Measurements from ENCODE around the gene DPCD. TPM values are rescaled to one million over a fixed set of nuclear protein-coding genes. Genes with fewer than 3 reads are reported as not detected.

Gene DPCD
- total and polyA plus RNA-seq, 2 experiments from 2014 or later, result 22.5 to 38.1 TPM

GRCh38 chr10:101575091-101575490 lies 13.0 kb upstream of the DPCD start:
- no peak for DNase-seq (ENCODE audit: low spot score)
- peaks cover 10% of the 10 kb centered on the region for H3K9me3 Mint-ChIP-seq
- H3K27ac ChIP-seq (ENCODE audit: low read depth), result no peak overlapping the region
- peaks cover 7% of the 10 kb centered on the region; the same call in 1 of the 2 replicates for H3K4me1 ChIP-seq (ENCODE audit: insufficient read depth)
- ATAC-seq, result no peak
- H2AFZ ChIP-seq, result no peak overlapping the region
- H3F3A ChIP-seq (replicated peaks; ENCODE audit: low read depth), result no peaks in the 10 kb centered on the region
- H3K27me3 ChIP-seq (ENCODE audit: insufficient read depth), result peaks cover 33% of the 10 kb centered on the region
- H3K27ac Mint-ChIP-seq, result no peak overlapping the region
- no peak overlapping the region for H3K4me3 Mint-ChIP-seq
- TF ChIP-seq CTCF (conservative IDR thresholded peaks at IDR 0.05; ENCODE audit: low read depth in 2 of 2) (no peak), CREB1 (CRISPR knock-in tag; IDR thresholded peaks at IDR 0.05; ENCODE audit: low read depth) (no peak), EZH2 (IDR thresholded peaks at IDR 0.05; ENCODE audit: low read depth, unreplicated experiment) (no peak), NANOG (IDR thresholded peaks at IDR 0.05; ENCODE audit: borderline replicate concordance) (no peak), ZNF331 (CRISPR knock-in tag; IDR thresholded peaks at IDR 0.05; ENCODE audit: low read depth) (no peak), ZNF114 (CRISPR knock-in tag; IDR thresholded peaks at IDR 0.05) (no peak)
- peaks cover 32% of the 10 kb centered on the region for H3K36me3 Mint-ChIP-seq (ENCODE audit: low read depth)
- H4K20me1 ChIP-seq (replicated peaks; ENCODE audit: insufficient read depth), result no peaks in the 10 kb centered on the region
- no peak overlapping the region for H3K4me2 ChIP-seq
- H3K4me1 Mint-ChIP-seq, result peaks cover 11% of the 10 kb centered on the region
- no peaks in the 10 kb centered on the region; the same call in 1 of the 2 replicates for H3K36me3 ChIP-seq (ENCODE audit: insufficient read depth)
- no peak overlapping the region for H3K4me3 ChIP-seq
- H3K27me3 Mint-ChIP-seq (ENCODE audit: insufficient read depth, low read depth, poor library complexity), result peaks cover 27% of the 10 kb centered on the region
- no peaks in the 10 kb centered on the region for H3K79me2 ChIP-seq (replicated peaks; ENCODE audit: insufficient read depth)
- no peaks in the 10 kb centered on the region for H3K9me2 ChIP-seq (ENCODE audit: insufficient read depth)

- peaks cover 10% of the 10 kb centered on the region for H3K9me3 Mint-ChIP-seq
- Histone ChIP-seq H3K79me2 (replicated peaks; ENCODE audit: insufficient read depth) (no peaks in the 10 kb centered on the region), H4K20me1 (replicated peaks; ENCODE audit: insufficient read depth) (no peaks in the 10 kb centered on the region), H3F3A (replicated peaks; ENCODE audit: low read depth) (no peaks in the 10 kb centered on the region), H3K36me3 (ENCODE audit: insufficient read depth) (no peaks in the 10 kb centered on the region; the same call in 1 of the 2 replicates), H3K4me3 (no peak overlapping the region), H2AFZ (no peak overlapping the region), H3K27me3 (ENCODE audit: insufficient read depth) (peaks cover 30% of the 10 kb centered on the region), H3K27ac (ENCODE audit: low read depth) (no peak overlapping the region), H3K4me1 (ENCODE audit: insufficient read depth) (peaks cover 11% of the 10 kb centered on the region), H3K4me2 (no peak overlapping the region), H3K9me2 (ENCODE audit: insufficient read depth) (no peaks in the 10 kb centered on the region)
- peaks cover 24% of the 10 kb centered on the region for H3K27me3 Mint-ChIP-seq (ENCODE audit: insufficient read depth, low read depth, poor library complexity)
- DNase-seq (ENCODE audit: low spot score) (no peak), ATAC-seq (no peak)
- H3K4me3 Mint-ChIP-seq, result no peak overlapping the region
- H3K4me1 Mint-ChIP-seq, result peaks cover 13% of the 10 kb centered on the region
- H3K27ac Mint-ChIP-seq, result no peak overlapping the region
- H3K36me3 Mint-ChIP-seq (ENCODE audit: low read depth), result peaks cover 32% of the 10 kb centered on the region
- no peak for TF ChIP-seq JUNB (IDR thresholded peaks at IDR 0.05; ENCODE audit: unreplicated experiment)
- TF ChIP-seq, protein P1, sequence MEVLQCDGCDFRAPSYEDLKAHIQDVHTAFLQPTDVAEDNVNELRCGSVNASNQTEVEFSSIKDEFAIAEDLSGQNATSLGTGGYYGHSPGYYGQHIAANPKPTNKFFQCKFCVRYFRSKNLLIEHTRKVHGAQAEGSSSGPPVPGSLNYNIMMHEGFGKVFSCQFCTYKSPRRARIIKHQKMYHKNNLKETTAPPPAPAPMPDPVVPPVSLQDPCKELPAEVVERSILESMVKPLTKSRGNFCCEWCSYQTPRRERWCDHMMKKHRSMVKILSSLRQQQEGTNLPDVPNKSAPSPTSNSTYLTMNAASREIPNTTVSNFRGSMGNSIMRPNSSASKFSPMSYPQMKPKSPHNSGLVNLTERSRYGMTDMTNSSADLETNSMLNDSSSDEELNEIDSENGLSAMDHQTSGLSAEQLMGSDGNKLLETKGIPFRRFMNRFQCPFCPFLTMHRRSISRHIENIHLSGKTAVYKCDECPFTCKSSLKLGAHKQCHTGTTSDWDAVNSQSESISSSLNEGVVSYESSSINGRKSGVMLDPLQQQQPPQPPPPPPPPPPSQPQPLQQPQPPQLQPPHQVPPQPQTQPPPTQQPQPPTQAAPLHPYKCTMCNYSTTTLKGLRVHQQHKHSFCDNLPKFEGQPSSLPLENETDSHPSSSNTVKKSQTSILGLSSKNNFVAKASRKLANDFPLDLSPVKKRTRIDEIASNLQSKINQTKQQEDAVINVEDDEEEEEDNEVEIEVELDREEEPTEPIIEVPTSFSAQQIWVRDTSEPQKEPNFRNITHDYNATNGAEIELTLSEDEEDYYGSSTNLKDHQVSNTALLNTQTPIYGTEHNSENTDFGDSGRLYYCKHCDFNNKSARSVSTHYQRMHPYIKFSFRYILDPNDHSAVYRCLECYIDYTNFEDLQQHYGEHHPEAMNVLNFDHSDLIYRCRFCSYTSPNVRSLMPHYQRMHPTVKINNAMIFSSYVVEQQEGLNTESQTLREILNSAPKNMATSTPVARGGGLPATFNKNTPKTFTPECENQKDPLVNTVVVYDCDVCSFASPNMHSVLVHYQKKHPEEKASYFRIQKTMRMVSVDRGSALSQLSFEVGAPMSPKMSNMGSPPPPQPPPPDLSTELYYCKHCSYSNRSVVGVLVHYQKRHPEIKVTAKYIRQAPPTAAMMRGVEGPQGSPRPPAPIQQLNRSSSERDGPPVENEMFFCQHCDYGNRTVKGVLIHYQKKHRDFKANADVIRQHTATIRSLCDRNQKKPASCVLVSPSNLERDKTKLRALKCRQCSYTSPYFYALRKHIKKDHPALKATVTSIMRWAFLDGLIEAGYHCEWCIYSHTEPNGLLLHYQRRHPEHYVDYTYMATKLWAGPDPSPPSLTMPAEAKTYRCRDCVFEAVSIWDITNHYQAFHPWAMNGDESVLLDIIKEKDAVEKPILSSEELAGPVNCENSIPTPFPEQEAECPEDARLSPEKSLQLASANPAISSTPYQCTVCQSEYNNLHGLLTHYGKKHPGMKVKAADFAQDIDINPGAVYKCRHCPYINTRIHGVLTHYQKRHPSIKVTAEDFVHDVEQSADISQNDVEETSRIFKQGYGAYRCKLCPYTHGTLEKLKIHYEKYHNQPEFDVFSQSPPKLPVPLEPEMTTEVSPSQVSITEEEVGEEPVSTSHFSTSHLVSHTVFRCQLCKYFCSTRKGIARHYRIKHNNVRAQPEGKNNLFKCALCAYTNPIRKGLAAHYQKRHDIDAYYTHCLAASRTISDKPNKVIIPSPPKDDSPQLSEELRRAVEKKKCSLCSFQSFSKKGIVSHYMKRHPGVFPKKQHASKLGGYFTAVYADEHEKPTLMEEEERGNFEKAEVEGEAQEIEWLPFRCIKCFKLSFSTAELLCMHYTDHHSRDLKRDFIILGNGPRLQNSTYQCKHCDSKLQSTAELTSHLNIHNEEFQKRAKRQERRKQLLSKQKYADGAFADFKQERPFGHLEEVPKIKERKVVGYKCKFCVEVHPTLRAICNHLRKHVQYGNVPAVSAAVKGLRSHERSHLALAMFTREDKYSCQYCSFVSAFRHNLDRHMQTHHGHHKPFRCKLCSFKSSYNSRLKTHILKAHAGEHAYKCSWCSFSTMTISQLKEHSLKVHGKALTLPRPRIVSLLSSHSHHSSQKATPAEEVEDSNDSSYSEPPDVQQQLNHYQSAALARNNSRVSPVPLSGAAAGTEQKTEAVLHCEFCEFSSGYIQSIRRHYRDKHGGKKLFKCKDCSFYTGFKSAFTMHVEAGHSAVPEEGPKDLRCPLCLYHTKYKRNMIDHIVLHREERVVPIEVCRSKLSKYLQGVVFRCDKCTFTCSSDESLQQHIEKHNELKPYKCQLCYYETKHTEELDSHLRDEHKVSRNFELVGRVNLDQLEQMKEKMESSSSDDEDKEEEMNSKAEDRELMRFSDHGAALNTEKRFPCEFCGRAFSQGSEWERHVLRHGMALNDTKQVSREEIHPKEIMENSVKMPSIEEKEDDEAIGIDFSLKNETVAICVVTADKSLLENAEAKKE (CRISPR knock-in tag; IDR thresholded peaks at IDR 0.05), result no peak
- TF ChIP-seq ZNF331 (CRISPR knock-in tag; IDR thresholded peaks at IDR 0.05; ENCODE audit: low read depth), result no peak
- no peak for TF ChIP-seq STAT1 (IDR thresholded peaks at IDR 0.05; ENCODE audit: unreplicated experiment)
- no peak for TF ChIP-seq POLR2AphosphoS5 (IDR thresholded peaks at IDR 0.05; ENCODE audit: low read depth)
- no peak for TF ChIP-seq EZH2 (IDR thresholded peaks at IDR 0.05; ENCODE audit: low read depth, unreplicated experiment)
These were observed 12.4 kb upstream of the DPCD start for GRCh38 chr10:101575580-101576210.

All from GM23338 (cell line).